ENCODE results near the gene GPC3. TPM values are rescaled to one million over a fixed set of nuclear protein-coding genes. Genes with fewer than 3 reads are reported as not detected.

Gene GPC3
- total and polyA plus RNA-seq, 4 donors, result 8.3 to 270 (median 52.4) TPM

DNA sequence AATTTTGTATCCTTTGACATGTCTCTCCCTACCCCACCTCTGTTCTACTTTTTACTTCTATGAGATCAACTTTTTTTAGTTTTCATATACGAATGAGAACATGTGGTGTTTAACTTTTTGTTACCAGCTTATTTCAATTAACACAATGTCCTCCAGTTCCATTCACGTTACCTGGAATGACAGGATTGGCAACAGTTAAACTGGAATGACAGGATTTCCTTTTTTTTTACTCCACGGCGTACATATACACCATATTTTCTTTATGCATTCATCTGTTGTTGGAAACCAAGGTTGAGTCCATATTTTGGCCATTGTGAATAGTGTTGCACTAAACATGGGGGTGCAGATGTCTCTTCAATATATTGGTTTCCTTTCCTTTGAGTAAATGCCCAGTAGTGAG is 398.3 kb downstream of the GPC3 start:
- H3K9ac ChIP-seq (ENCODE audit: insufficient read depth in 1 of 2, low read length in 2 of 2), result no peak overlapping the region
- peaks cover 0 to 29% (median 16%) of the 10 kb centered on the region in 3 donors for H3K27me3 ChIP-seq (ENCODE audit: control insufficient read depth in 3 of 3, insufficient read depth in 3 of 3, low read length in 2 of 3)
- peaks cover 0 to 2% (median 0%) of the 10 kb centered on the region in 4 donors for H3K36me3 ChIP-seq (ENCODE audit: control insufficient read depth in 4 of 4, insufficient read depth in 4 of 4, low read length in 4 of 4)
- H3K4me1 ChIP-seq (ENCODE audit: control insufficient read depth in 5 of 5, insufficient read depth in 5 of 5, low read length in 5 of 5), result no peaks in the 10 kb centered on the region
- no peak for ATAC-seq (ENCODE audit: insufficient read depth, low FRiP score)
- WGBS, 2 donors, result 69 to 81% methylated on average over 4 of the region's 4 CpGs
- no peaks in the 10 kb centered on the region for H3K9me3 ChIP-seq (ENCODE audit: control insufficient read depth in 4 of 4, insufficient read depth in 3 of 4, low read length in 3 of 4)
- TF ChIP-seq, protein P1, sequence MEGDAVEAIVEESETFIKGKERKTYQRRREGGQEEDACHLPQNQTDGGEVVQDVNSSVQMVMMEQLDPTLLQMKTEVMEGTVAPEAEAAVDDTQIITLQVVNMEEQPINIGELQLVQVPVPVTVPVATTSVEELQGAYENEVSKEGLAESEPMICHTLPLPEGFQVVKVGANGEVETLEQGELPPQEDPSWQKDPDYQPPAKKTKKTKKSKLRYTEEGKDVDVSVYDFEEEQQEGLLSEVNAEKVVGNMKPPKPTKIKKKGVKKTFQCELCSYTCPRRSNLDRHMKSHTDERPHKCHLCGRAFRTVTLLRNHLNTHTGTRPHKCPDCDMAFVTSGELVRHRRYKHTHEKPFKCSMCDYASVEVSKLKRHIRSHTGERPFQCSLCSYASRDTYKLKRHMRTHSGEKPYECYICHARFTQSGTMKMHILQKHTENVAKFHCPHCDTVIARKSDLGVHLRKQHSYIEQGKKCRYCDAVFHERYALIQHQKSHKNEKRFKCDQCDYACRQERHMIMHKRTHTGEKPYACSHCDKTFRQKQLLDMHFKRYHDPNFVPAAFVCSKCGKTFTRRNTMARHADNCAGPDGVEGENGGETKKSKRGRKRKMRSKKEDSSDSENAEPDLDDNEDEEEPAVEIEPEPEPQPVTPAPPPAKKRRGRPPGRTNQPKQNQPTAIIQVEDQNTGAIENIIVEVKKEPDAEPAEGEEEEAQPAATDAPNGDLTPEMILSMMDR (IDR thresholded peaks at IDR 0.05; ENCODE audit: control extremely low read depth, extremely low read depth), result no peak
- DNase-seq, result no peak
- H3K27ac ChIP-seq (ENCODE audit: low read depth in 1 of 2, low read length in 1 of 2), result no peak overlapping the region
- no peak overlapping the region for H3K4me3 ChIP-seq

DNA sequence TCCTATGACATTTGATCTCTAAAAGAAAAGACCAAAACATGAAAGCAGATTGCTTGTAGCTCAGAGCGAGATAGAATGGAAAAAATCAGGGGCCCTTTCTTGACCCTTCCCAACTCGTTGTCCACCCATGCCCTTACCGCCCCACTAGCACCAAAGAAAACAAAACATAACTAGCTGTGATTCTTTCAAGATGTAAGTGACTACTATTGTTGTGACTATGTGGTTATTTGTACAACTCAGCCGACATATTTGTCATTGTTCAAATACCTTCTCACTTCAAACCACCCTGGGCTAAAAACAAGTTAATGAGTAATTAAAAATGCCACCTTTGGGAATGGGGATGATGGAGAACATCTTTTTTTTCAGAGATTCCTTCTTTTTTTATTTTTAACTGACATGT is 399.0 kb downstream of the GPC3 start:
- ATAC-seq (ENCODE audit: insufficient read depth, low FRiP score) (no peak), DNase-seq (no peak)
- TF ChIP-seq, protein P1 (IDR thresholded peaks at IDR 0.05; ENCODE audit: control extremely low read depth, extremely low read depth), result no peak
- peaks cover 0 to 2% (median 0%) of the 10 kb centered on the region in 4 donors for H3K36me3 ChIP-seq (ENCODE audit: control insufficient read depth in 4 of 4, insufficient read depth in 4 of 4, low read length in 4 of 4)
- peaks cover 0 to 29% (median 16%) of the 10 kb centered on the region in 3 donors for H3K27me3 ChIP-seq (ENCODE audit: control insufficient read depth in 3 of 3, insufficient read depth in 3 of 3, low read length in 2 of 3)
- no peak overlapping the region for H3K9ac ChIP-seq (ENCODE audit: insufficient read depth in 1 of 2, low read length in 2 of 2)
- no peak overlapping the region for H3K27ac ChIP-seq (ENCODE audit: low read depth in 1 of 2, low read length in 1 of 2)
- H3K9me3 ChIP-seq (ENCODE audit: control insufficient read depth in 4 of 4, insufficient read depth in 3 of 4, low read length in 3 of 4), result no peaks in the 10 kb centered on the region
- 60 to 84% methylated on average over 4 of the region's 4 CpGs for WGBS, 2 donors
- H3K4me3 ChIP-seq, result no peak overlapping the region
- H3K4me1 ChIP-seq (ENCODE audit: control insufficient read depth in 5 of 5, insufficient read depth in 5 of 5, low read length in 5 of 5), result no peaks in the 10 kb centered on the region

DNA sequence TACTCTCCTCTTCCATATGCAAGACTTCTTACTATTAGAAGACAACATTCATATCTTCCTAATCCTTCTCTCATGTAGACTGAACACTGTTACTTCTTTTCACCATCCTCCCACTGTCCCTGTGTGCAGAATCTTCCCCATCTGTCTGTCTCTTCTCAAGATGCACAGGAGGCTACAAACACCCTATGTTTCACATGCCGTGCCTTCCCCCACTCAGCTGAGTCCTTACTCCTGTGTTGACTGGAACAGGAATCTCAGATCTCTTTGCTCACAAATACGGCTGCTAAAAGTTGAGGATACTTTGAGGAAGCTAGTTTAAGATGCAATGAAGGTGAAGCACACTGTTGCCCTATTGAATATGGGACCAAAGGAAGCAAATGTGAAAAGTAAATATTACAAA is 401.6 kb downstream of the GPC3 start:
- DNase-seq (no peak), ATAC-seq (ENCODE audit: insufficient read depth, low FRiP score) (no peak)
- Histone ChIP-seq H3K9me3 (ENCODE audit: control insufficient read depth in 4 of 4, insufficient read depth in 3 of 4, low read length in 3 of 4) (no peaks in the 10 kb centered on the region), H3K4me3 (no peak overlapping the region), H3K27me3 (ENCODE audit: control insufficient read depth in 3 of 3, insufficient read depth in 3 of 3, low read length in 2 of 3) (peaks cover 0 to 34% (median 18%) of the 10 kb centered on the region in 3 donors), H3K9ac (ENCODE audit: insufficient read depth in 1 of 2, low read length in 2 of 2) (no peak overlapping the region), H3K36me3 (ENCODE audit: control insufficient read depth in 4 of 4, insufficient read depth in 4 of 4, low read length in 4 of 4) (peaks cover 0 to 2% (median 0%) of the 10 kb centered on the region in 4 donors), H3K4me1 (ENCODE audit: control insufficient read depth in 5 of 5, insufficient read depth in 5 of 5, low read length in 5 of 5) (no peaks in the 10 kb centered on the region), H3K27ac (ENCODE audit: low read depth in 1 of 2, low read length in 1 of 2) (no peak overlapping the region)
- TF ChIP-seq, protein P1 (IDR thresholded peaks at IDR 0.05; ENCODE audit: control extremely low read depth, extremely low read depth), result no peak
- WGBS, 2 donors, result 79 to 97% methylated on average over 2 of the region's 2 CpGs

DNA sequence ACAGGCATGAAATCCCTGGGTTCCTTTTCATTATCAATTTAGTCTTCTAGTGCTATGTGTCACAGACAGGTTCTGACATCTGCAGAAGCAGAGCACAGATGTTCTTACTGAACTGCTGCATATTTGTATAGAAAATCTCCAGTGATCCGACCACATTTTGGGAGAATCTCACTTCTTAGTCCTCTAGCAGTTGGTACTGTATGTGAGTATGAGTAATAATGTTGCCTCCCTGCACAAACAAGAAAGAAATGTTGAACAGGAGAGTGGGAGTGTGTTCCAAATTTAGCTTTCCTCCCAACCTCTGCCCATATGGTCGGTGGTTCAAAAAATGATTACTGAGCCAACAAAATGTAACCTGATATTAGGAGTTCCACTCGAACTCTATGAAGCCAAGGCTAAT is 404.8 kb downstream of the GPC3 start:
- Histone ChIP-seq H3K9me3 (ENCODE audit: control insufficient read depth in 4 of 4, insufficient read depth in 3 of 4, low read length in 3 of 4) (no peaks in the 10 kb centered on the region), H3K27me3 (ENCODE audit: control insufficient read depth in 3 of 3, insufficient read depth in 3 of 3, low read length in 2 of 3) (peaks cover 0 to 24% (median 15%) of the 10 kb centered on the region in 3 donors), H3K4me1 (ENCODE audit: control insufficient read depth in 5 of 5, insufficient read depth in 5 of 5, low read length in 5 of 5) (no peaks in the 10 kb centered on the region), H3K36me3 (ENCODE audit: control insufficient read depth in 4 of 4, insufficient read depth in 4 of 4, low read length in 4 of 4) (peaks cover 0 to 2% (median 0%) of the 10 kb centered on the region in 4 donors), H3K27ac (ENCODE audit: low read depth in 1 of 2, low read length in 1 of 2) (no peak overlapping the region), H3K9ac (ENCODE audit: insufficient read depth in 1 of 2, low read length in 2 of 2) (no peak overlapping the region), H3K4me3 (no peak overlapping the region)
- DNase-seq (no peak), ATAC-seq (ENCODE audit: insufficient read depth, low FRiP score) (no peak)
- TF ChIP-seq, protein P1 (IDR thresholded peaks at IDR 0.05; ENCODE audit: control extremely low read depth, extremely low read depth), result no peak
- 46 to 66% methylated on average over 3 of the region's 3 CpGs for WGBS, 2 donors
